Lower leg skin (tissue), 3 donors: Measurements from ENCODE around the gene TMEM9.

ENCODE experiments used
- POLR2A ChIP-seq, 2 donors: fragments of 450-650 bp; IDR thresholded peaks; one replicate each; pipeline ENCODE4 v1.6.1; 2016 to 2017; ENCODE audit warnings: antibody characterized with exemption in 2 of 2, mild to moderate bottlenecking in 1 of 2, moderate library complexity in 1 of 2
- TF ChIP-seq, protein P1 (sequence below), 3 donors: fragments of 450-650 bp; IDR thresholded peaks; one replicate each; pipeline ENCODE4 v1.5.1; 2016; ENCODE audit warnings: antibody characterized with exemption in 3 of 3, mild to moderate bottlenecking in 3 of 3, moderate library complexity in 2 of 3

DNA sequence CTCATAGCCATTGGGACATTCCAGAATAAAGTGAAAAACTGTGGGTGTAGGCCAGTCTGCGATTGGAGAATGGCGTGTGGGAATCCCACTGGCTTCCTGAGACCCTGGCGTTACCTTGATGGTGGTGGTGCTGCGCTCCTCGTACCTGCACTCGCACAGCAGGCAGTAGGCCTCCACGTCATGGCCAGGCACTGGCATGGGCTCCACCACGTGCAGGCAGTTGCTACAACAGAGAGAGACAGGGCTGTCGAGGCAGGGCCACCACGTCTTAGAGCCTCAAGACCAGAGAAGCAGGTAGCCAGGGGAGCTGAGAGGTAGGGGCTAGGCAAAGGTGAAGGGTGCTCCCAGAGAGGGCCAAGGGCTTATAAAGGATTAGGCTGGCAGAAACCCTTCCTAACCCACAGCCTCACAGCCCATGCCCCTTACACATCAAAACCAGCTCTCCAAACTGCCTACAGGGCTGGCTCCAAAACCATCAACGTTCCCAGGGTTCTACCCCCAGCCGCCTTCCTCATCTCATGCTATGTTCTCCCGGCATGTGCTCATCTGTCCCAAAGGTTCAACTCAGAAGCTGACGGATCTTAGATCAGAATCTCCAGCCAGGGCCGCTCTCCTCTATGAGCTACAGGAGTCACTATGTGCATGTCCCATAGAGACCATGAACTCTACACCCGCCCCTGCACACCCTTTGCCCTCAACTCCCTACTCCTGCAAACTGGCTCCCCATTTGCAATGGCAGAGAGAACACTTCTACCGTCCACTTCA lies 7.5 kb downstream of the TMEM9 start:
- TF ChIP-seq, protein P1, sequence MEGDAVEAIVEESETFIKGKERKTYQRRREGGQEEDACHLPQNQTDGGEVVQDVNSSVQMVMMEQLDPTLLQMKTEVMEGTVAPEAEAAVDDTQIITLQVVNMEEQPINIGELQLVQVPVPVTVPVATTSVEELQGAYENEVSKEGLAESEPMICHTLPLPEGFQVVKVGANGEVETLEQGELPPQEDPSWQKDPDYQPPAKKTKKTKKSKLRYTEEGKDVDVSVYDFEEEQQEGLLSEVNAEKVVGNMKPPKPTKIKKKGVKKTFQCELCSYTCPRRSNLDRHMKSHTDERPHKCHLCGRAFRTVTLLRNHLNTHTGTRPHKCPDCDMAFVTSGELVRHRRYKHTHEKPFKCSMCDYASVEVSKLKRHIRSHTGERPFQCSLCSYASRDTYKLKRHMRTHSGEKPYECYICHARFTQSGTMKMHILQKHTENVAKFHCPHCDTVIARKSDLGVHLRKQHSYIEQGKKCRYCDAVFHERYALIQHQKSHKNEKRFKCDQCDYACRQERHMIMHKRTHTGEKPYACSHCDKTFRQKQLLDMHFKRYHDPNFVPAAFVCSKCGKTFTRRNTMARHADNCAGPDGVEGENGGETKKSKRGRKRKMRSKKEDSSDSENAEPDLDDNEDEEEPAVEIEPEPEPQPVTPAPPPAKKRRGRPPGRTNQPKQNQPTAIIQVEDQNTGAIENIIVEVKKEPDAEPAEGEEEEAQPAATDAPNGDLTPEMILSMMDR (IDR thresholded peaks at IDR 0.05): no peak
- no peak for TF ChIP-seq POLR2A (IDR thresholded peaks at IDR 0.05)
